ENCODE data around the gene FKBP15.
"Not testable (repeated sequence)": the region's sequence is repeated elsewhere in the genome, so short reads cannot be mapped to it uniquely, and the experiment has no call there.

- not testable (repeated sequence) for TF ChIP-seq ISL1 (CRISPR knock-in tag; IDR thresholded peaks at IDR 0.05); ZFP30 (CRISPR knock-in tag; IDR thresholded peaks at IDR 0.05); ZNF70 (CRISPR knock-in tag; IDR thresholded peaks at IDR 0.05); POU6F1 (CRISPR knock-in tag; IDR thresholded peaks at IDR 0.05; ENCODE audit: borderline replicate concordance, low read depth); PPARA (CRISPR knock-in tag; IDR thresholded peaks at IDR 0.05; ENCODE audit: borderline replicate concordance); CSDC2 (CRISPR knock-in tag; IDR thresholded peaks at IDR 0.05); RARB (CRISPR knock-in tag; IDR thresholded peaks at IDR 0.05); ZC3H10 (CRISPR knock-in tag; IDR thresholded peaks at IDR 0.05); ZNF8 (CRISPR knock-in tag; IDR thresholded peaks at IDR 0.05)
- TF ChIP-seq, protein P1, sequence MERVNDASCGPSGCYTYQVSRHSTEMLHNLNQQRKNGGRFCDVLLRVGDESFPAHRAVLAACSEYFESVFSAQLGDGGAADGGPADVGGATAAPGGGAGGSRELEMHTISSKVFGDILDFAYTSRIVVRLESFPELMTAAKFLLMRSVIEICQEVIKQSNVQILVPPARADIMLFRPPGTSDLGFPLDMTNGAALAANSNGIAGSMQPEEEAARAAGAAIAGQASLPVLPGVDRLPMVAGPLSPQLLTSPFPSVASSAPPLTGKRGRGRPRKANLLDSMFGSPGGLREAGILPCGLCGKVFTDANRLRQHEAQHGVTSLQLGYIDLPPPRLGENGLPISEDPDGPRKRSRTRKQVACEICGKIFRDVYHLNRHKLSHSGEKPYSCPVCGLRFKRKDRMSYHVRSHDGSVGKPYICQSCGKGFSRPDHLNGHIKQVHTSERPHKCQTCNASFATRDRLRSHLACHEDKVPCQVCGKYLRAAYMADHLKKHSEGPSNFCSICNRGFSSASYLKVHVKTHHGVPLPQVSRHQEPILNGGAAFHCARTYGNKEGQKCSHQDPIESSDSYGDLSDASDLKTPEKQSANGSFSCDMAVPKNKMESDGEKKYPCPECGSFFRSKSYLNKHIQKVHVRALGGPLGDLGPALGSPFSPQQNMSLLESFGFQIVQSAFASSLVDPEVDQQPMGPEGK (CRISPR knock-in tag; IDR thresholded peaks at IDR 0.05; ENCODE audit: borderline replicate concordance), result not testable (repeated sequence)
- TF ChIP-seq, protein P2, sequence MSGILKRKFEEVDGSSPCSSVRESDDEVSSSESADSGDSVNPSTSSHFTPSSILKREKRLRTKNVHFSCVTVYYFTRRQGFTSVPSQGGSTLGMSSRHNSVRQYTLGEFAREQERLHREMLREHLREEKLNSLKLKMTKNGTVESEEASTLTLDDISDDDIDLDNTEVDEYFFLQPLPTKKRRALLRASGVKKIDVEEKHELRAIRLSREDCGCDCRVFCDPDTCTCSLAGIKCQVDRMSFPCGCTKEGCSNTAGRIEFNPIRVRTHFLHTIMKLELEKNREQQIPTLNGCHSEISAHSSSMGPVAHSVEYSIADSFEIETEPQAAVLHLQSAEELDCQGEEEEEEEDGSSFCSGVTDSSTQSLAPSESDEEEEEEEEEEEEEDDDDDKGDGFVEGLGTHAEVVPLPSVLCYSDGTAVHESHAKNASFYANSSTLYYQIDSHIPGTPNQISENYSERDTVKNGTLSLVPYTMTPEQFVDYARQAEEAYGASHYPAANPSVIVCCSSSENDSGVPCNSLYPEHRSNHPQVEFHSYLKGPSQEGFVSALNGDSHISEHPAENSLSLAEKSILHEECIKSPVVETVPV (CRISPR knock-in tag; IDR thresholded peaks at IDR 0.05), result not testable (repeated sequence)
These were observed 28.6 kb upstream of the FKBP15 start for GRCh38 chr9:113249661-113250060.

Measured in SK-N-SH treated with all-trans-retinoic acid at 6 μM for 48 hours (cell line).